GM12878 (cell line): ENCODE measurements around the gene APEX1. TPM values are rescaled to one million over a fixed set of nuclear protein-coding genes. Genes with fewer than 3 reads are reported as not detected.

Source experiments
- ATAC-seq: fragments of 200-7000 bp; cut with Tn5 transposase; 3 replicates; pipeline ENCODE4 v1.9.1; 2020; ENCODE audit warnings: mild to moderate bottlenecking, moderate library complexity
- BruUV-seq: library from RNA; stranded (reverse); fragments of 400-500 nt; replicated peaks from 2 replicates; lab custom pipeline; 2021; lab: Mats Ljungman, UMichigan
- CTCF ChIA-PET: fragments of 300-600 bp; sonication (Branson Sonifier 250); formaldehyde crosslinking; extraction: SDS; loops from one replicate; lab custom pipeline; 2021; ENCODE audit warnings: inconsistent platforms; lab: Yijun Ruan, JAX
- POLR2A ChIA-PET: fragments of 350-600 bp; formaldehyde crosslinking; extraction: SDS; loops from one replicate; lab custom pipeline; 2021; ENCODE audit warnings: inconsistent platforms; lab: Charles Lee
- RAD21 ChIA-PET: fragments of 300-600 bp; sonication (Branson Sonifier 250); formaldehyde crosslinking; loops from one replicate; lab custom pipeline; 2023; ENCODE audit warnings: antibody characterized with exemption; ENCODE audit not compliant: unreplicated experiment; lab: Charles Lee
- SMC1A ChIA-PET: fragments of 300-600 bp; sonication (Branson Sonifier 250); formaldehyde crosslinking; loops from one replicate; lab custom pipeline; 2023; ENCODE audit not compliant: unreplicated experiment, uncharacterized antibody; lab: Charles Lee
- DNase-seq: peaks from one replicate; pipeline ENCODE4 v3.0.0-alpha.2; 2011; ENCODE audit warnings: low read depth, low spot score
- FAIRE-seq: peaks from 3 replicates; lab custom pipeline; 2011; peaks lifted over from hg19 to GRCh38; lab: Jason Lieb, UNC
- H2AFZ ChIP-seq: 2 replicates; pipeline ENCODE4 v1.6.0; 2011; ENCODE audit warnings: low read depth, low read length, control low read depth; ENCODE audit not compliant: control insufficient read depth
- H3K27ac ChIP-seq: 2 replicates; pipeline ENCODE4 v1.5.1; 2011; ENCODE audit warnings: control low read depth; ENCODE audit not compliant: control insufficient read depth, insufficient read depth
- H3K27me3 ChIP-seq, 2 experiments: replicated peaks in 1 of 2; 2 replicates each; pipeline versions ENCODE4 v1.6.0 to v1.6.1; 2011; ENCODE audit warnings: low read length in 1 of 2; ENCODE audit not compliant: control insufficient read depth in 2 of 2, insufficient read depth in 2 of 2
- H3K36me3 ChIP-seq, 2 experiments: 2 replicates each; pipeline ENCODE4 v1.5.1; 2011; ENCODE audit warnings: low read length in 1 of 2; ENCODE audit not compliant: control insufficient read depth in 2 of 2, insufficient read depth in 2 of 2
- H3K4me1 ChIP-seq: 2 replicates; pipeline ENCODE4 v1.6.1; 2011; ENCODE audit warnings: mild to moderate bottlenecking, low read length, moderate library complexity, mixed read lengths; ENCODE audit not compliant: control insufficient read depth, insufficient read depth
- H3K4me2 ChIP-seq: 2 replicates; pipeline ENCODE4 v1.6.0; 2011; ENCODE audit warnings: control low read depth; ENCODE audit not compliant: control insufficient read depth, insufficient read depth
- H3K4me3 ChIP-seq: fragments of 200-600 bp; sonication (generic); 2 replicates; pipeline ENCODE4 v1.5.1; 2016
- H3K79me2 ChIP-seq: 2 replicates; pipeline ENCODE4 v1.6.0; 2011; ENCODE audit warnings: low read length; ENCODE audit not compliant: control insufficient read depth, insufficient read depth
- H3K9ac ChIP-seq: 2 replicates; pipeline ENCODE4 v1.8.0; 2011; ENCODE audit warnings: low read length, control low read depth, mixed read lengths; ENCODE audit not compliant: control insufficient read depth, insufficient read depth
- H3K9me3 ChIP-seq: replicated peaks from 3 replicates; pipeline ENCODE4 v1.5.1; 2011; ENCODE audit warnings: mild to moderate bottlenecking, low read length; ENCODE audit not compliant: control insufficient read depth, insufficient read depth
- H4K20me1 ChIP-seq: 2 replicates; pipeline ENCODE4 v1.6.0; 2011; ENCODE audit not compliant: control insufficient read depth, insufficient read depth
- CHD4 ChIP-seq: fragments of 200-600 bp; sonication (generic); IDR thresholded peaks from 2 replicates; pipeline ENCODE4 v1.6.1; 2016; ENCODE audit warnings: mild to moderate bottlenecking
- CREM ChIP-seq: IDR thresholded peaks from 2 replicates; pipeline ENCODE4 v1.6.1; 2014; ENCODE audit warnings: antibody characterized with exemption, low read depth
- NBN ChIP-seq: fragments of 450-650 bp; IDR thresholded peaks from 2 replicates; pipeline ENCODE4 v1.6.1; 2016
- SPI1 ChIP-seq: IDR thresholded peaks from 2 replicates; pipeline ENCODE4 v1.6.1; 2011; ENCODE audit warnings: low read depth, mild to moderate bottlenecking, low read length, moderate library complexity, borderline replicate concordance; ENCODE audit not compliant: insufficient read depth
- ZNF384 ChIP-seq: IDR thresholded peaks from 2 replicates; pipeline ENCODE4 v1.6.1; 2012; ENCODE audit warnings: low read depth, mild to moderate bottlenecking, low read length, improper control_type of control experiment, borderline replicate concordance
- WGBS: methylation state at CpG from one replicate; pipeline ENCODE4 v1.1.6; 2016; ENCODE audit warnings: low lambda C conversion rate; ENCODE audit not compliant: insufficient replicate concordance, insufficient coverage; ENCODE audit errors: missing lambda C conversion rate; 5-methylcytosine and 5-hydroxymethylcytosine counted together
- in situ Hi-C: fragments of 300-500 bp; cut with MboI; formaldehyde crosslinking; loops from 9 replicates; pipeline ENCODE4 v1.14.3; 2018; ENCODE audit warnings: mixed read lengths
- intact Hi-C: fragments of 100-400 bp; cut with micrococcal nuclease; formaldehyde crosslinking; loops from one replicate; pipeline ENCODE4 v1.14.2; 2022; ENCODE audit not compliant: unreplicated experiment
- polyA plus RNA-seq, 11 experiments: library from polyadenylated mRNA; depleted of rRNA in 4 of 11; unstranded in 6 of 11; stranded (reverse) in 5 of 11; fragments of >200 nt; fragmentation: Nextera tagmentation in 4 of 11; fragmentation: Illumina TruSeq in 1 of 11; extraction: Ambion mirVana in 4 of 11; extraction: Trizol in 1 of 11; gene quantifications; 1 replicate in 1 of 11; 2 replicates in 10 of 11; pipeline versions ENCODE4 v1.2.1 to v1.2.3, GENCODE V29; 2011 to 2016; ENCODE audit warnings: inconsistent platforms in 2 of 11, missing spikeins in 2 of 11, low read depth in 1 of 11
- total RNA-seq, 4 experiments: library from RNA; depleted of rRNA in 3 of 4; stranded (reverse); fragments of >200 nt in 3 of 4; fragmentation: Illumina TruSeq in 1 of 4; extraction: Trizol in 1 of 4; gene quantifications; 2 replicates each; pipeline versions ENCODE4 v1.2.1 to v1.2.3, GENCODE V29; 2013 to 2021
- TF ChIP-seq, protein P1 (sequence below): fragments of 150-350 bp; IDR thresholded peaks from 2 replicates; pipeline ENCODE4 v1.6.1; 2016; ENCODE audit warnings: low read depth, low read length

APEX1 gene
- total and polyA plus RNA-seq, 10 of the 15 experiments (the other 5 are each of a cell fraction or from before 2014, with no cell fraction given), result 115 to 407 (median 300) TPM

DNA sequence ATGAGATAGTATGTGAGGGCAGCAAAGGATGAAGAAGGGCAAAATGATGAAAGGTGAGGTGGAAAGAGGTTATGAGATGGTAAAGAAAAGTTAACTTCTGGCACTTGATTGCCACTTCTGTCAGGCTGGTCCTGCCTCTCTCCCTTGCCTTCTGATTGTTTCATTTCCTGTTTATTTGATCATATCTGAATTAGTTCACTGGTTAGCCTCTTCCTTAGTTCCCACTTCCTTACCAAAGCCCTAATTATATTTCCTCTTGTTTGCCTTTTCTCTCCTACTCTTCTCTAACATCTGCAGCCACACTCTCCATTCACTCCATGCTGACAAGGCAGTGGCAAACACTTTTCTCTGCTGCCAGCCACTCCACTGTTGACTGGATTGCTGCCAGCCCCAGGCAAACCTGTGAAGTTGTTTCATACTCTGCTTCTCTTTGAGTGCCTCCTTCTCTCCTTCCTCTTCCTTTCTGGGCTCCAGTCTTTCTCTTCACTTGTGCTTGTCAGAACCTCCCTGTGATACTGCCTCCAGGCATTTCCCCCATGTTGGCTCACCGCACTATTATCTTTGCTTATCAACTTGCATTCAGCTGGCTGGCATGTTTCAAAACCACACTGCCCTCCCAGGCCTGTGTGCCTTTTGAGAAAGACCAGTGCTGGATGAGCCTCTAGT lies 22.3 kb downstream of the APEX1 start:
- in situ Hi-C loops, result no loop called here
- no peak for FAIRE-seq
- Histone ChIP-seq H3K4me1 (no peaks in the 10 kb centered on the region), H3K27me3 (no peaks in the 10 kb centered on the region), H4K20me1 (no peaks in the 10 kb centered on the region), H3K79me2 (peaks cover 1% of the 10 kb centered on the region; the same call in 1 of the 2 replicates), H3K9me3 (no peaks in the 10 kb centered on the region), H3K27ac (no peak overlapping the region)
- RAD21 ChIA-PET, result no interaction called here
- no peak for DNase-seq
- intact Hi-C loops, result no loop called here
- no TSS peak for BruUV-seq
- 100% methylated on average over 1 of the region's 1 CpG for WGBS
- TF ChIP-seq SPI1, result peak; percentile 44; the same call in 1 of the 2 replicates
- no peak for TF ChIP-seq NBN
- TF ChIP-seq, all 136 proteins: peak for 1
- no peak overlapping the region for H3K9ac ChIP-seq
- peaks cover 15 to 39% of the 10 kb centered on the region in 2 experiments for H3K36me3 ChIP-seq
- no peak overlapping the region for H3K4me2 ChIP-seq
- H2AFZ ChIP-seq, result no peak overlapping the region
- no peak; the same call in 1 of the 3 replicates for ATAC-seq
- CTCF ChIA-PET, result no interaction called here
- no peak overlapping the region for H3K4me3 ChIP-seq
- SMC1A ChIA-PET, result interaction anchor here (0.8 to 1.8 kb wide), 2 partner anchors 12 kb away, joined by 3 to 10 read pairs; no protein-coding TSS in a partner anchor
- POLR2A ChIA-PET, result no interaction called here

DNA sequence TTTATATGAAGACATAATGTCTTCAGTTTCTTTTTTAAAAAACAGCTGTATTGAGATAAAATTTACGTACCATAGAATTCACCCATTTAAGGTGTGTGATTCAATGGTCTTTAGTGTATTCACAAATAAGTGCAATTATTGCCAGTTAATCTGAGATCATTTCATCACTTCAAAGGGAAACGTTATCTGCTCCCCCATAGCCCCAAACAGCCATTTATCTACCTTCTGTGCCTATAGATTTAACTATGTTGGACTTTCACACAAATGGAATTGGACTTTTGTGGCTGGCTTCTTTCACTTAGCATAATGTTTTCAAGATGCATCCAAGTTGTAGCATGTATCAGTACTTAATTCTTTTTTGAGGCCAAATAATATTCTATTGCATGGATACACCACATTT lies 23.9 kb downstream of the APEX1 start:
- Histone ChIP-seq H2AFZ (no peak overlapping the region), H3K4me1 (no peaks in the 10 kb centered on the region), H3K79me2 (no peaks in the 10 kb centered on the region), H3K4me2 (no peak overlapping the region), H3K9me3 (no peaks in the 10 kb centered on the region), H4K20me1 (no peaks in the 10 kb centered on the region), H3K36me3 (peaks cover 15 to 33% of the 10 kb centered on the region in 2 experiments), H3K27ac (no peak overlapping the region), H3K9ac (no peak overlapping the region), H3K4me3 (no peak overlapping the region), H3K27me3 (no peaks in the 10 kb centered on the region)
- DNase-seq (no peak), ATAC-seq (no peak), FAIRE-seq (no peak)
- TF ChIP-seq, protein P1, sequence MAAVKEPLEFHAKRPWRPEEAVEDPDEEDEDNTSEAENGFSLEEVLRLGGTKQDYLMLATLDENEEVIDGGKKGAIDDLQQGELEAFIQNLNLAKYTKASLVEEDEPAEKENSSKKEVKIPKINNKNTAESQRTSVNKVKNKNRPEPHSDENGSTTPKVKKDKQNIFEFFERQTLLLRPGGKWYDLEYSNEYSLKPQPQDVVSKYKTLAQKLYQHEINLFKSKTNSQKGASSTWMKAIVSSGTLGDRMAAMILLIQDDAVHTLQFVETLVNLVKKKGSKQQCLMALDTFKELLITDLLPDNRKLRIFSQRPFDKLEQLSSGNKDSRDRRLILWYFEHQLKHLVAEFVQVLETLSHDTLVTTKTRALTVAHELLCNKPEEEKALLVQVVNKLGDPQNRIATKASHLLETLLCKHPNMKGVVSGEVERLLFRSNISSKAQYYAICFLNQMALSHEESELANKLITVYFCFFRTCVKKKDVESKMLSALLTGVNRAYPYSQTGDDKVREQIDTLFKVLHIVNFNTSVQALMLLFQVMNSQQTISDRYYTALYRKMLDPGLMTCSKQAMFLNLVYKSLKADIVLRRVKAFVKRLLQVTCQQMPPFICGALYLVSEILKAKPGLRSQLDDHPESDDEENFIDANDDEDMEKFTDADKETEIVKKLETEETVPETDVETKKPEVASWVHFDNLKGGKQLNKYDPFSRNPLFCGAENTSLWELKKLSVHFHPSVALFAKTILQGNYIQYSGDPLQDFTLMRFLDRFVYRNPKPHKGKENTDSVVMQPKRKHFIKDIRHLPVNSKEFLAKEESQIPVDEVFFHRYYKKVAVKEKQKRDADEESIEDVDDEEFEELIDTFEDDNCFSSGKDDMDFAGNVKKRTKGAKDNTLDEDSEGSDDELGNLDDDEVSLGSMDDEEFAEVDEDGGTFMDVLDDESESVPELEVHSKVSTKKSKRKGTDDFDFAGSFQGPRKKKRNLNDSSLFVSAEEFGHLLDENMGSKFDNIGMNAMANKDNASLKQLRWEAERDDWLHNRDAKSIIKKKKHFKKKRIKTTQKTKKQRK, result no peak
- TF ChIP-seq CREM (no peak), ZNF384 (no peak), CHD4 (no peak)
- CTCF ChIA-PET, result interaction anchor here (1.1 kb wide), 1 partner anchor 63 kb away, joined by 4 read pairs; no protein-coding TSS in a partner anchor
- intact Hi-C loops (no loop called here), in situ Hi-C loops (no loop called here)
- RAD21 ChIA-PET, result interaction anchor here (1.1 kb wide), 1 partner anchor 151 kb away, joined by 3 read pairs; no protein-coding TSS in a partner anchor
- no TSS peak for BruUV-seq
- POLR2A ChIA-PET, result interaction anchor here (1.1 kb wide), 1 partner anchor 9 kb away, joined by 6 read pairs; the partner anchor contains the start of gene PNP
- SMC1A ChIA-PET, result interaction anchor here (1.0 to 1.1 kb wide), 2 partner anchors 8 to 11 kb away, joined by 3 read pairs; no protein-coding TSS in a partner anchor
- 100% methylated on average over 2 of the region's 2 CpGs for WGBS
